ENCODE data around the gene STARD9. TPM values are rescaled to one million over a fixed set of nuclear protein-coding genes. Genes with fewer than 3 reads are reported as not detected.

STARD9 gene
- total and polyA plus RNA-seq, 2 of the 13 experiments (the other 11 are each of a cell fraction or from before 2014, with no cell fraction given), result 5.3 to 7.5 TPM

DNA sequence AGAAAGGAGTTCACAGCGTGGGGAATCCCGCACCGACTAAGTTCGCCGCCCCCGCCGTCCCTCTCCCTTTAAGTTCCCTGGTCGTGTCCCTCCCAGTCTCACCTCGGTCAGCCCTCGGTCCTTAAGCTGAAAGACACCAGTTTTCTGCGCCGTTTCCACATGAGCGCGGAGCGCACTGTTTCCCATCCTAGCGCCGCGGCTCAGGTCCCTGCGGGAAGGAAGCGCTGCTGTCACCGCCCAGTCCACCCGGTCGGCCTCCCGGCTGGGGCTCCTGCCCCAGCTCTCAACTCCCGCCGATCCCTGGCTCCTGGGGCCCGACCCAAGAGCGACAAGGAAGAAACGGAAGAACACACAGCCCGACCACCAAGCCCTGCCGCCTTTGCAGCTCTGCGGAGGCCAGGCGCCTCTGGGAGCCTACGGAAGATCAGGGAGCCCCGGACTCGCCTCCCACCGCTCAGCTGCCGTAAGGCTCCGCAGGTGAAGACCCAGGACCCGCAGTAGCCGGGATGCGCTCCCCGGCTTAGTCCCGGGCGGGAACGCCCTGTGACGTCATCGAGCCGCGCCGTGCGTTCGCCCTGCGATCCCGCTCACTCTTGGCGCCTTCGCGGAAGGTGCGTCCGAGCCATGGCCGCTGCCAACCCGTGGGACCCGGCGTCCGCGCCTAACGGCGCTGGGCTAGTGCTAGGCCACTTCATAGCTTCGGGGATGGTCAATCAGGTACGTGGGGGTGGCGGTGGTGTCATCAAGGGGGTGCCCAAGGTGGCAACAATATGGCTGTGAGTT, 27.0 kb upstream of the STARD9 start, which contains the start of the genes HAUS2 and LRRC57 (continued):
- TF ChIP-seq, protein P1, sequence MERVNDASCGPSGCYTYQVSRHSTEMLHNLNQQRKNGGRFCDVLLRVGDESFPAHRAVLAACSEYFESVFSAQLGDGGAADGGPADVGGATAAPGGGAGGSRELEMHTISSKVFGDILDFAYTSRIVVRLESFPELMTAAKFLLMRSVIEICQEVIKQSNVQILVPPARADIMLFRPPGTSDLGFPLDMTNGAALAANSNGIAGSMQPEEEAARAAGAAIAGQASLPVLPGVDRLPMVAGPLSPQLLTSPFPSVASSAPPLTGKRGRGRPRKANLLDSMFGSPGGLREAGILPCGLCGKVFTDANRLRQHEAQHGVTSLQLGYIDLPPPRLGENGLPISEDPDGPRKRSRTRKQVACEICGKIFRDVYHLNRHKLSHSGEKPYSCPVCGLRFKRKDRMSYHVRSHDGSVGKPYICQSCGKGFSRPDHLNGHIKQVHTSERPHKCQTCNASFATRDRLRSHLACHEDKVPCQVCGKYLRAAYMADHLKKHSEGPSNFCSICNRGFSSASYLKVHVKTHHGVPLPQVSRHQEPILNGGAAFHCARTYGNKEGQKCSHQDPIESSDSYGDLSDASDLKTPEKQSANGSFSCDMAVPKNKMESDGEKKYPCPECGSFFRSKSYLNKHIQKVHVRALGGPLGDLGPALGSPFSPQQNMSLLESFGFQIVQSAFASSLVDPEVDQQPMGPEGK (CRISPR knock-in tag; IDR thresholded peaks at IDR 0.05), result peak; percentile 68
- no peak for TF ChIP-seq TEF (CRISPR knock-in tag; IDR thresholded peaks at IDR 0.05)
- TF ChIP-seq, protein P2, sequence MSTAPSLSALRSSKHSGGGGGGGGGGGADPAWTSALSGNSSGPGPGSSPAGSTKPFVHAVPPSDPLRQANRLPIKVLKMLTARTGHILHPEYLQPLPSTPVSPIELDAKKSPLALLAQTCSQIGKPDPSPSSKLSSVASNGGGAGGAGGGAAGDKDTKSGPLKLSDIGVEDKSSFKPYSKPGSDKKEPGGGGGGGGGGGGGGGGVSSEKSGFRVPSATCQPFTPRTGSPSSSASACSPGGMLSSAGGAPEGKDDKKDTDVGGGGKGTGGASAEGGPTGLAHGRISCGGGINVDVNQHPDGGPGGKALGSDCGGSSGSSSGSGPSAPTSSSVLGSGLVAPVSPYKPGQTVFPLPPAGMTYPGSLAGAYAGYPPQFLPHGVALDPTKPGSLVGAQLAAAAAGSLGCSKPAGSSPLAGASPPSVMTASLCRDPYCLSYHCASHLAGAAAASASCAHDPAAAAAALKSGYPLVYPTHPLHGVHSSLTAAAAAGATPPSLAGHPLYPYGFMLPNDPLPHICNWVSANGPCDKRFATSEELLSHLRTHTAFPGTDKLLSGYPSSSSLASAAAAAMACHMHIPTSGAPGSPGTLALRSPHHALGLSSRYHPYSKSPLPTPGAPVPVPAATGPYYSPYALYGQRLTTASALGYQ (CRISPR knock-in tag; IDR thresholded peaks at IDR 0.05), result peak; percentile 64; the same call in 1 of the 2 replicates
- TF ChIP-seq FUBP1 (CRISPR knock-in tag; IDR thresholded peaks at IDR 0.05; ENCODE audit: borderline replicate concordance), result no peak; the same call in 1 of the 2 replicates
- peak; percentile 33; the same call in 1 of the 2 replicates for TF ChIP-seq ZNF224 (CRISPR knock-in tag; IDR thresholded peaks at IDR 0.05)
- TF ChIP-seq ZNF570 (CRISPR knock-in tag; IDR thresholded peaks at IDR 0.05; ENCODE audit: borderline replicate concordance), result no peak
- TF ChIP-seq RFX1 (IDR thresholded peaks at IDR 0.05), result no peak
- peak; percentile 92 for TF ChIP-seq ASH2L (IDR thresholded peaks at IDR 0.05; ENCODE audit: insufficient read length, low read depth, low read length)
- peak; percentile 64; the same call in 1 of the 2 replicates for TF ChIP-seq ZNF569 (CRISPR knock-in tag; IDR thresholded peaks at IDR 0.05; ENCODE audit: borderline replicate concordance)
- TF ChIP-seq ZBTB49 (CRISPR knock-in tag; IDR thresholded peaks at IDR 0.05; ENCODE audit: borderline replicate concordance), result no peak
- peak; percentile 78; the same call in 1 of the 2 replicates for TF ChIP-seq ZNF576 (CRISPR knock-in tag; IDR thresholded peaks at IDR 0.05)
- TF ChIP-seq FOXA3 (CRISPR knock-in tag; IDR thresholded peaks at IDR 0.05), result peak; percentile 49
- TF ChIP-seq SETDB1 (CRISPR knock-in tag; IDR thresholded peaks at IDR 0.05; ENCODE audit: borderline replicate concordance), result no peak
- TF ChIP-seq HNRNPH1 (optimal IDR thresholded peaks at IDR 0.05; ENCODE audit: low read depth, low read length), result no peak
- TF ChIP-seq ZNF782 (CRISPR knock-in tag; IDR thresholded peaks at IDR 0.05; ENCODE audit: borderline replicate concordance), result peak; percentile 77; the same call in 1 of the 2 replicates
- peak; percentile 90; the same call in 1 of the 3 replicates for TF ChIP-seq MXI1 (IDR thresholded peaks at IDR 0.05; ENCODE audit: borderline replicate concordance, low read depth, low read length)
